Right renal pelvis (tissue), 4 donors: ENCODE data around the gene AMFR. TPM values are rescaled to one million over a fixed set of nuclear protein-coding genes. Genes with fewer than 3 reads are reported as not detected.

Experiments
- DNase-seq, 4 donors: peaks; one replicate each; pipeline ENCODE4 v3.0.0-alpha.2; 2013; ENCODE audit warnings: low read depth in 4 of 4, low spot score in 3 of 4, missing footprints in 1 of 4
- polyA plus RNA-seq, 4 donors: library from polyadenylated mRNA; unstranded; fragments of 120-200 nt; gene quantifications; one replicate each; pipeline ENCODE4 v1.2.1, GENCODE V29; 2013; ENCODE audit not compliant: insufficient read length in 4 of 4

AMFR gene
- polyA plus RNA-seq, 4 donors: 118 to 141 (median 128) TPM

GRCh38 chr16:56364865-56365264 is 60.5 kb downstream of the AMFR start:
- no peak for DNase-seq

- no peak for DNase-seq
Observed at GRCh38 chr16:56363781-56364565, 61.4 kb downstream of the AMFR start.

- no peak for DNase-seq
Observed at GRCh38 chr16:56363181-56363716, 62.1 kb downstream of the AMFR start.

GRCh38 chr16:56362706-56363105 is 62.6 kb downstream of the AMFR start:
- DNase-seq: no peak

GRCh38 chr16:56362057-56362655 is 63.2 kb downstream of the AMFR start:
- no peak for DNase-seq

GRCh38 chr16:56360117-56361008 is 65.0 kb downstream of the AMFR start:
- DNase-seq: no peak

- no peak for DNase-seq
Observed at GRCh38 chr16:56357765-56358322, 67.5 kb downstream of the AMFR start.

- no peak for DNase-seq
Observed at GRCh38 chr16:56357241-56357764, 68.0 kb downstream of the AMFR start.

GRCh38 chr16:56356276-56357240 is 68.8 kb downstream of the AMFR start:
- DNase-seq: peak; percentile 75 to 81 (median 76)

GRCh38 chr16:56355786-56356275 is 69.5 kb downstream of the AMFR start:
- DNase-seq: no peak

GRCh38 chr16:56355221-56355620 is 70.1 kb downstream of the AMFR start:
- DNase-seq: no peak

GRCh38 chr16:56354746-56355145 is 70.6 kb downstream of the AMFR start:
- DNase-seq: no peak

- no peak for DNase-seq
Observed at GRCh38 chr16:56354016-56354415, 71.3 kb downstream of the AMFR start.

GRCh38 chr16:56353054-56353921 is 72.1 kb downstream of the AMFR start:
- DNase-seq: no peak

GRCh38 chr16:56352351-56353053 is 72.8 kb downstream of the AMFR start:
- no peak for DNase-seq

- no peak for DNase-seq
Observed at GRCh38 chr16:56351481-56351880, 73.9 kb downstream of the AMFR start.
